Amniotic stem cell (primary cell): ENCODE measurements around the gene LAMTOR4.

ENCODE experiments used
- DNase-seq: peaks from one replicate; lab custom pipeline; 2025; lab: John Stamatoyannopoulos, UW

Gene LAMTOR4

DNA sequence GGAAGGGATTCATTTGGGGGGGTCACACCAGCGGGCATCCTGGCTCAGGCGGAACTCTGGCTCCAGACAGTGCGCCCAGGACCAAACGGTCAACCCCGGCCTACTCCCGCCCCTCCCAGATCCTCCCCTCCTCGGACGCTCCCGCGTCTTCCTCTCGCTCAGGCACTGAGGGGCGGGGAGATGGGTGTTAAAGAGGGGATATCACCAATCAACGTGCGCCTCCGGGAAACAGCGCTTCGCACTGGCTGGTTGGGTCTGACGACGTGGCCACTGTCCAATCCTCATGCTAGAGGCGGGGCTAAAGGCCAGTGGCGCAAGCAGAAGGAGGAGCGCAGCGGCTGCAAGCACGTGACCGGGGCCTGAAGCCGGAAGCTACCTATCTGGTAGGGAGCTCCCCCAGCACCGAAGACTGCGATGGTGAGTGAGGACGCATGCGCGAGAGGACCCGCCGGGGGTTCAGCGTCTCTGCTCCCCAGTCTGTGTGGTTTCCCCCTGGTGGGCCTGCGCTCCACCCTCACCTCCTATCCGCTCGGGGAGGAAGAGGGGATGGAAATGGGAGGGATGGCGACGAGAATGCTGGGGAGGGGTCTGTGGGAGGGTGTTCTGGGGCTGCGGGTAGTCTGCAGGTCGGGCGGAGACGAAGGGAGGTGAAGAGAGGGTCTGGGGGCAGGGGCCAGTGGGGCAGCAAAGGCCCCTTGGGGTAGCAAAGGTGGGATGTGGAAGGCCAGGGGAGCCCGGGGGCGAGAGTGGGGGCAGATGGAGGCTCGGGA, at the start of gene LAMTOR4:
Gene LAMTOR4 (plus strand): TSS at position 360 of the 770 bp plus-strand sequence. CDS start 55 bp downstream, at position 415.
- DNase-seq, result peak; percentile 97

DNA sequence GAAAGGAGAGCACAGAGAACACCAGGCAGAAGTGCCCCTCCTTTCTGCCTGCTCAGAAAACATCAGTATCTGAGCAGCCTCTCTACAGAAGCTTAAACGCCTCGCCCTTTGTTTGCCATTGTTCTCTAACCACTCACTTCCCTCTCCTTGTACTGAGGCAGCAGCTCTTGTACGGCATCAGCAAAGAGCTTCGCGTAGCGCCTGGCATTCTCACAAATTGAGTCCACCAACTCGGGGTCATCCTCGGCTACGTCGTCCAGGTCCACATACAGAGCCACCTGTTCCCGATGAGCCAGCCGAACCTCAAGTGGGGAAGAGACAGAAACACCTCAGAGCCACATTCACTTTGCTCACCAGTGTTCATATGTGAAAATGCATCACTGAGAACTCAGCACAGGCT, 49.3 kb upstream of the LAMTOR4 start:
- DNase-seq, result no peak

DNA sequence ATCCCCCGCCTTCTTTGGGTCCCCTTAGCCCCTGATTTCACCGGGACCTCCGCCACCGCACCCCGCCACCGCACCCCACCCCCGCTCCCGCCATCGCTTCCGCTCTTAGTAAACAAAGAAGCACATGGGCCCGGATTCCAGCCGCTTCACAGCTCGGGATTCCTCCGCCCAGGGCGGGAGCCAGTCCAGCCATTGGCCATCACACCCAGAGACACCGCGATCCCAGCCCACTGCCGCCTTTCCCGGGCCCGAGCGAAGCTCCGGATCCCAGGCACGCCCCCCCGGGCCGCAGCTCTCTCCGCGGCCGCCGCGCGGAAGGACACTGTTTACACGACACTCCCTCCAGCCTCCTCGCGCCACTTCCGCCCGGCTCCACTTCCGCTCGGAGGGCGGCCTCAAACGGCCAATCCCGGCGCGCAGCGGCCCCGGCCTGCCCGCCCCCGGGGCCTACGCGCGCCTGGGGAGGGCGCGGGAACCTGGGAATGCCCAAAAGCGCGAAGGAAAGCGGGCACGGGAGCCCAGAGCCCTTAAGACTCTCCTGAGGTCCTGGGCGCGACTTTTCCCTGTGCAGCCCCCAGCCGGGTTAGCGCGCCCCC, 48.2 kb upstream of the LAMTOR4 start:
- DNase-seq, result peak; percentile 97

DNA sequence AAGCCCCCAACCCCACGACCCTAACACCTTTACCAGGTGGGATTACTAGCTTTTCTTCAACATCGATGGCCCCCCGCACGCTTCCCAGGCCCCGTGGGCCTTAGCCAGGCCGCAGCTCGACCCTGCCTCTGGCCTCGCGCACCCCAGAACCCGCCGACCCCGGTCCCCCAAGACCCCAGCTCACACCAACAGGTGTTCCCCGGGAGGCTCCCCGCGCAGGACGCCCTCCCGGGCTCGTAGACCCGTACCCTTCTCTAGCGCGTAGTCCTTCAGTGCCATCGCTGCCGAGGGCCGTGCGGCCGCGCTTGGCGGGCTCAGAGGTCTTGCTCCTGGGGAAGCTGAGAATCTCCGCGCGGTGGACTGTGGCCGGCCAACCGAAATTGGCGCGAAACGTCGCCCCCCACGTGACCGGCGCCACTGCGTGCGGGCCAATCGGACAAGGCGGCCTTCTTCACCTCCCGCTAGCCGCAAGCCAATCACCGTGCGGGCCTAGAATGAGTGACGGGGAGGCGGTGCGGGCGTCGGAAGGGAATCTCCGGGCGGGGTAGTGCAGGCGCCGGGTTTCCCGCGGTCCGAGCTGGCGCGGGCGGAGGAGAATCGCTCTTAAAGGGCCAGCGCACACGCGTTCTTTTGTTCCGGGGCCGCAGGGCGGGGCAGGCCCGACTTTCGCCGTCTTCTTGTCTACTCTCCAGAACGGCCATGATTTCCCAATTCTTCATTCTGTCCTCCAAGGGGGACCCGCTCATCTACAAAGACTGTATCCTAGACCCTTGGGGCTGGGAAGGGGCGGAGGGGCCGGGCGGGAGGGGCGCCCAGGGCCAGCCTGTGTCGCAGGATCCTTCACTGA, 47.5 kb upstream of the LAMTOR4 start, which contains the start of the genes AP4M1 and MCM7:
Gene AP4M1 (plus strand): TSS at position 628 of the 847 bp plus-strand sequence. CDS start 72 bp downstream, at position 700.
Gene MCM7 (minus strand): TSS at position 382 of the 847 bp plus-strand sequence. CDS start 103 bp downstream, at position 279.
- peak; percentile 97 for DNase-seq

DNA sequence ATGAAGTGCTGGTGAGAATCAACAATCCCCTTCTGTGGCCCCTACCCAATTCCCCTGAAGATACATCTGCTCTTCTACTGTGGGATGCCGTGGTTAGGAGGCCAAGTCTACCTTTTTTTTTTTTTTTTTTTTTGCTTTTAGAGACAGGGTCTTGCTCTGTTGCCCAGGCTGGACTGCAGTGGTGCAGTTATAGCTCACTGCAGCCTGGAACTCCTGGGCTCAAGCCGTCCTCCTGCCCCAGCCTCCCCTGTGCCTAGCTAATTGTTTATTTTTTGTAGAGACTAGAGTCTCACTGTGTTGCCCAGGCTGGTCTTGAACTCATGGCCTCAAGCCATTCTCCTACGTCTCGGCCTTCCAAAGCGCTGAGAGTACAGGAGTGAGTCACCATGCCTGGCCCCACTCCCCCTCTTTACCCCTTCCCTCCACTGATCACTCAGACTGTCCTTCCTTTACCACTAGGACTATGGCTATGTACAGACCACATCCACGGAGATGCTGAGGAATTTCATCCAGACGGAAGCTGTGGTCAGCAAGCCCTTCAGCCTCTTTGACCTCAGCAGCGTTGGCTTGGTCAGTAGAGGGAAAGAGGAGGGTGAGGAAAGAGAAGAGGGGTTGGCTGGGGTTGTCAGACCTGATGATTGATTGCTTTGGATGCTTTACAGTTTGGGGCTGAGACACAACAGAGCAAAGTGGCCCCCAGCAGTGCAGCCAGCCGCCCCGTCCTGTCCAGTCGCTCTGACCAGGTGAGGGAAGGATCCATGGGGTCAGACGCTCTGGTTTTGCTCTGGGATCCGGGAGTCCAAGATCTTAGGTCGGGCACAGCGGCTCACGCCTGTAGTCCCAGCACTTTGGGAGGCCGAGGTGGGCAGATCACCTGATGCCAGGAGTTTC, 45.5 kb upstream of the LAMTOR4 start:
- no peak for DNase-seq

DNA sequence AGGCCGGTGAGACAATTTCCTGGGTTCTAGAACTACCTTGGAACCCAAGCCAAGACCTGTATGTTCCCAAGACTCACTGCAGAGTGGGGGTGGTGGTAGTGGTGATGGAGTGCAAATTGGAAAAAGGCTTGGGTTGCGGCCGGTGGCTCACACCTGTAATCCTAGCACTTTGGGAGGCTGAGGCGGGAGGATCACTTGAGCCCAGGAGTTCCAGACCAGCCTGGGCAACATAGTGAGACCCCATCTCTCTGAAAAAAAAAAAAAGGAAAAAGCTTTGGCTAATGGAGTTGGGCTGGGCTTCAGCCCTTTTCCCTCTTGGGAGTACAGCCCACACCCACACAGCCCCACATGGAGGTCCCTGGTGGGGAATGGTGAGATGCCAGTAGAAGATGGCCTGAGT, 43.2 kb upstream of the LAMTOR4 start:
- DNase-seq, result no peak

DNA sequence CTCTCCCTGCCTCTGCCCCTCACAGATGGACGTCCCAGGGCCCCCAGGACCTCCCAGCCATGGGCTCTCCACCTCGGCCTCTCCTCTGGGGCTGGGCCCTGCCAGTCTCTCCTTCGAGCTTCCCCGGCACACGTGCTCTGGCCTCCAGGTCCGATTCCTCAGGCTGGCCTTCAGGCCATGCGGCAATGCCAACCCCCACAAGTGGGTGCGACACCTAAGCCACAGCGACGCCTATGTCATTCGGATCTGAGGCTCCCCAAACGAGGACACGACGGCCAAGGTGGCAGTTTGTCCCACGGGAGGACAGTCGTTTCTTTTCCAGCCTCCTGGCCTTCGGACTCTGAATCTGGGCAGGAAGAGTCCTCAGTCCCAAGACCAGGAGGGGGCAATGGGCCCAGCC, 42.1 kb upstream of the LAMTOR4 start:
- DNase-seq, result no peak

DNA sequence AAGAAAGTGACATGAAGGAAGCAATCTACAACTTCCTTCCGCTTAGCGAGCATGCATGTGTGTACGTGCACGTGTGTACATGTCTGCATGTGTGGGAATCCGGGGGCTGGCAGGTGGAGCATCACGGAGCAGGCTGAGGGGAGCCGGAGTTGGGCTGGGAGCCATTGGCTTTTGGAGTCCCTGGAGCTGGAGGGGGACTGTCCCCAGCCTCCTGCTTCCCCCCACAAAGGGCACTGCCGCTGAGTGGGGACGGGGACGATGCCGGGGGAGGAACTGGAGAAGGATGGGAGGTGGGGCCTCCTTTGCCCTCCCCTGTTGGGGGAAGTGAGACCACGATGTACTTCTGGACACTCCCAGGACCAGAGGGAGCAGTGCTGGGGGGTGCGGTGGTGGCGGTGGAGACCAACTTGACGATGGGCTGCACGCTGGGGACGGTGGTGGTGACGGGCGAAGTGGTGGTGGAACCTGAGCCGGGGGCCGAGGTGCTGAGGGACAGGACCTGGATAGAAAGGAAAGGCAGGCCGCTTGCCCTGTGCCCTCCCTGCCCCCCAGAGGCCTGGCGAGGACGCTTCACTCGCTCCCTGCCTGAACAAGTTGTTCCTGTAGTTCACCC, 41.5 kb upstream of the LAMTOR4 start:
- DNase-seq, result no peak

DNA sequence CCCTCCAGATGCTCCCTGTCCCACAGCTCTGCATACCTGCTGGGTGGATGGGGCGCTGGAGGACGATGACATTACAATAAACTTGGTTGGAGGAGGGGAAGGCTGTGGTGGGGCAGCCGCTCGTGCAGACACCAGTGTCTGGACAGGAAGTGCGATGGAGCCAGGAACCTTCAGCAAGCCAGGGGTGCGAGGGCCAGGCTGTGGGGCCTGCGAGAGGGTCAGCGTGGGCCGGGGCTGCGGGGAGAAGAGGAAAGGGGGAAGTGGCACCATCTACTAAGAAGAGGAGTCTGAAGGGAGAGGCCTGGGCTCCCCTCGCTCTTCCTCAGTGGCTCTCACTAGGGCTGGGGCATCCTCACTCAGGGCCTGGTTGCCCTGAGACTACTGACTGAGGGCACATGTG, 40.8 kb upstream of the LAMTOR4 start:
- no peak for DNase-seq

DNA sequence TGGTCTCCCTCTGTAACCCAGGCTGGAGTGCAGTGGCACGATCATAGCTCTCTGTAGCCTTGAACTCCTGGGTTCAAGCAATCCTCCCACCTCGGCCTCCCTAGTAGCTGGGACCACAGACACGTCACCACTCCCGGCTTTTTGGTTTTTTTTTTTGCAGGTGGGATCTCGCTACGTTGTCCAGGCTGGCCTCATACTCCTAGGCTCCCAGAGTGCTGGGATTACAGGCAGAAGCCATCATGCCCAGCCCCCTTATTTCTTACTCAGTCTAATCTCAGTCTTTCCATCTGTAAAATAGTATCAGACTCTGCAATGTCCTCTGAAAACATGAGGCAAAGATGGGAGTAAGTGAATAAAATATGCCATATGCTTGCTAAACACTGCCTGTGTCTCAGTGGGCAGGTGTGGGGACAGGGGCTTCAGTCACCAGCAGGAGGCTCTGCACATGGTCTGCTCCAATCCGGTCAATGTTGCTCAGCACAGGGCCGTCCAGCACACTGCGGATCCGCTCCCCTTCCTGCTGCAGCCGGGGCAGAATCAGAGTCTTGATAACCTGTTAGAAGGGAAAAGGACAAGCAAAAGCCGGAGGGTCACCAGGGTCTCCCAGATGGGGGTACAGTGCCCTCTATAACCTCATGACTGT, 39.1 kb upstream of the LAMTOR4 start:
- no peak for DNase-seq

DNA sequence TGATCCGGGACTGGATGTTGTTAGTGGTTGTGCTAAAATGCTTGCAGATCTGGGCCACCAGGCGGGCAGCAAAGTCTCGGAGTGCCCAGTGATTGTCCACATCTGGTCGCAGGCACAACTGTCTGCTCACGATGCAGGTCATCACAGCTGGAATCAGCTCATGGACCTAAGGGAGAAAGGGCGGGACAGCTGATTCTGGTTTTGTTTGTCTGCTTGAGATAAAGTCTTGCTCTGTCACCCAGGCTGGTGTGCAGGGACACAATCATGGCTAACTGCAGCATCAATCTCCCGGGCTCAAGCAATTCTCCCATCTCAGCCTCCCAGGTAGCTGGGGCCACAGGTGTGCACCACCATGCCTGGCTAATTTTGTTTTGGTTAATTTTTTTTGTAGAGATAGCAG, 37.6 kb upstream of the LAMTOR4 start:
- DNase-seq, result no peak

DNA sequence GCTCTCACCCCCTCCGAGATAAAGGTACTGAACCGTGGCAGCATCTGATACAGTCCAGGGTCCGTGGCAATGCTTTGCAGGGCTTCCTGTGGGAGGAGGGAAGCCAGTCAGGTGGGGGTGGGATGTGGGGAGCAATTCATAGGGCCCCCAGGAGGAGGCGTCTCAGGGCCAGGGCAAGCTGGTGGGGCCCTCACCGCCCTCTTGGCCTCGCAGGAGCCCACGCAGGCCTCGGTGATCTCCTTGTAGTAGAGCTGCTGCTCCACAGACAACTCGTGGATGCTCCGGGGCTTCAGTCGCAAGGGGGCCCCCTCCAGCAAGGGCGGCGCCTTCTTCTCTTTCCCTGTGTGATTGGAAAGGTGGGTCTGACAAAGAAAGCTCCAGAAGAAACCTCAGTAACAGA, 36.8 kb upstream of the LAMTOR4 start:
- DNase-seq, result no peak

DNA sequence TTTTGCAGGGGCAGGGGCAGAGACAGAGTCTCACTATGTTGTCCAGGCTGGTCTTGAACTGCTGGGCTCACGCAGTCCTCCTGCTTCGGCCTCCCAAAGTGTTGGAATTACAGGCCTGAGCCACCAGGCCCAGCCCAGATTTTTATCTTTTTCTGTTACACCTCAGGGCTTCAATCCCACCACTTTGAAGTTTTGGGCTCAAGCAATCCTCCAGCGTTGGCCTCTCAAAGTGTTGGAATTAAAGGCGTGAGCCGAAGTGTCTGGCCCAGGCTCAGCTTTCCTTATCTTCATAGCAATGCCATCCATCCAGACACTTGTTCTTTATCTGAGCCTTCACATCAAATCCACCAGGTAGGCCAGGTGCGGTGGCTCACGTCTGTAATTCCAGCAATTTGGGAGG, 33.7 kb upstream of the LAMTOR4 start:
- no peak for DNase-seq

DNA sequence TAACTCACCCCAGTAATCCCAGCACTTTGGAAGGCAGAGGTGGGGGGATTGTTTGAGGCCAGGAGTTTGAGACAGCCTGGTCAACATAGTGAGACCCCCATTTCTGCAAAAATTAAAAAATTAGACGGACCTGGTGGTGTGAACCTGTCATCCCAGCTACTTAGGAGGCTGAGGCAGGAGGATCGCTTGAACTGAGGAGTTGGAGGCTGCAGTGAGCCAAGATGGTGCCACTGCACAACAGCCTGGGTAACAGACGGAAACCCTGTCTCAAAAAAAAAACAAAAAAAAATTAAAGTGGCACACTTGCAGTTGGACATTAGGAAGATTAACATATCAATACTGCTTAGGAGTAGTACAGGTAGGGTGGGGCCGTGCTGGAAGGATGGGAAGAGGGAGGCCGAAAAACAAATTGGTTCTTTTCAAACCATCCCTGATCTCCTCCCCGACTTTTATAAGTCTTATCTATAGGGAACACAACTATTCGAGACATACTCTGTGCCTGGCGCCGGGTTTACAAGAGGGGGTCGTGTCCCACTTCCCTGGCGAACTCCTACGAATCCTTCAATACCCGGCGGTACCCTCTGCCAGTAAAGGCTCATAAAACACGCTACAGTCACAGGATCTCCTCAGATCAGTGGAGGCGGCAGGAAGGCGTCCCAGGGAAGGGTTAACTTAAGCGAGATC, 30.2 kb upstream of the LAMTOR4 start:
- DNase-seq, result no peak

DNA sequence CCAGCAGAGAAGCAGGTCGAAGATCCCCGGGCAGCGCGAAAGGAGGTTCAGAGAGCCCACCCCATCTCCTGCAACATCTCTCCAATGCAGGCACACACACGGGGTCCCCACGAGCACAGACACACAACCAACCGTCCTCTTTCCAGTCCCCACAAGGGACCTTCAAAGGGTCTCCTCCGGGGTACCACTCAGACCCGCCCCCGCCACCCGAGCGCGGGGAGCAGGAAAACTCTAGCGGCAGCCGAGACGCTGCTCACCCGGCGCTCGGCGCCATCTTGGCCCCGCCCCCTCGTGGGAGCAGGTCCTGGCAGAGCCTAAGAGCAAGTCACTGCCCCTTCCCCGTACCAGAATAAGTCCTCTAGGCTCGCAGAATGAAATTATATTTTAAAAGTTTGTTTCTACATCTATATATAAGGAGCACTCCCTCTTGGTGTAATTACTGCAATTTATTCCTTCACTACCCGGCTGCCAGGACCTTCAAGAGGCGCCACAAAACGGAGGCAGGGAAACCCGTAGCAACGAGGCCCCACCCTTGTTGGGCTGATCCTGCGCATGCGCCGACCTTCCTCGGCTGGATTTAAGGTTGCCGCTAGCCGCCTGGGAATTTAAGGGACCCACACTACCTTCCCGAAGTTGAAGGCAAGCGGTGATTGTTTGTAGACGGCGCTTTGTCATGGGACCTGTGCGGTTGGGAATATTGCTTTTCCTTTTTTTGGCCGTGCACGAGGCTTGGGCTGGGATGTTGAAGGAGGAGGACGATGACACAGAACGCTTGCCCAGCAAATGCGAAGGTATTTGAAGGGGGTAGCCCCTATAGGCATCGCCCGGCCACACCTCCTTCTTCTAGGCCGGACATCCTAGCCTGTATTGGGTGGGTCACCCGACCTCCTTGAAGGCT, 29.4 kb upstream of the LAMTOR4 start, which contains the start of the genes CNPY4 and TAF6:
Gene CNPY4 (plus strand): TSS at position 563 of the 898 bp plus-strand sequence. CDS start 111 bp downstream, at position 674.
Gene TAF6 (minus strand): TSS at position 287 of the 898 bp plus-strand sequence. CDS start 5,149 bp downstream, outside the sequence.
- DNase-seq, result peak; percentile 92

DNA sequence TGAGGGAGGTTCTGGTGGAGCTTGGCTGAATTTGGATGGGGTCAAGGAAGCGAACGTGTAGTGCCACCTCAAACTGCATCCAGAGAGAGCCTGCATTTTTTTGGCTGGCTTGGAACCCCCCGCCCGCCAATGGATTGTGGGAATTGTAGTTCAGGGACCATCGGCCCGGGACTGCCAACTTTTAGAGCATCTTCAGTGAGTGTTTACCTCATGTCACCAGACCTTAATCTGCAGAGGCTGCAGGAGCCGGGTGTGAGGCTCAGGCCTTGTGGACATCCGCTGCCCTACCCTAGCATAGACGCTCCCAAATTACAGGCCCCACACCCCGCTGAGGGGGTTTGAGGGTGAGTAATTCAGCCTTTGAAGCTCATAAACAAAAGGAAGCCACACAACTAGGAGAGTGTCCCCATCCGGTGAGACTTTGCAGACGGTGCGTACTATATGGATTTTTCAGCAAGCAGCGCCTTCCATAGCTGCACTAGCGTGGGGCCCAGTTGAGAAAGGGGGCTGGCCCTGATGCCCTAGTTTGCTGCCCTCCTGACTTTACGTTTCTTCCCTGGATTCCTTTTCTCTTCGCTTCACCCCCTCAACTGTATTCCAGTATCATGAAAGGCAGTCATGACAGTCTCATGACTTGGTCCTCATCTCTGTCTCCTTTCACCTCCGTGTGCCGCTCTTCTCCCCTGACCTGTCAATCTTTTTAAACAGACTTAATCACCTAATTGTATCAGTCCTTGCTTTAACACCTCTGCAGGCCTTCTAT, 28.6 kb upstream of the LAMTOR4 start:
- DNase-seq, result peak; percentile 55

DNA sequence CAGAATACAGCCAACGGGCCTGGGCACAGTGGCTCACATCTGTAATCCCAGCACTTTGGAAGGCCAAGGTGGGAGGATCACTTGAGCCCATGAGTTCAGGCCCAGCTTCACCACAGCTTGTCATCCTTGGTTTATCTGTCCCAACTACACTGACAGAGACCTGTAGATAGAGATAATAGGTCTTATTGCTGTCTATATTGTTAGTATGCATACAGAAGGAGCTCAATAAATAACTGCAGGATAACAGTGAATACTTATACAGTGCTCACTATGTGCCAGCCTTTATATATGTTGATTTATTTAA, 28.0 kb upstream of the LAMTOR4 start:
- no peak for DNase-seq

DNA sequence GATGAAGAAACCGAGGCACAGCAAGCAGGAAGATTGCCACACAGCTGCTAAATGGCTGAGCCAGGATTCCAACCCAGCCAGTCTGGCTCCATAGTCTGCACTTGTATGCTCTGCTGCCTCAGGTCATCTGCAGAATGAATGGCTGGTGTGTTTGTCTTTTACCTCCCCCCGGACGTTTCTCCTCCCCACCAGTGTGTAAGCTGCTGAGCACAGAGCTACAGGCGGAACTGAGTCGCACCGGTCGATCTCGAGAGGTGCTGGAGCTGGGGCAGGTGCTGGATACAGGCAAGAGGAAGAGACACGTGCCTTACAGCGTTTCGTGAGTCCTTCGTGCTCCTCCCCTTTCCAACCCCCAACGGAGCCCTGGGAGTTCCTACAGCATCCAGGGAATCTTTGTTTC, 26.7 kb upstream of the LAMTOR4 start:
- no peak for DNase-seq
